Fibroblast of skin of abdomen (primary cell): ENCODE results near the gene COPZ2.

Experiments used
- DNase-seq: peaks from one replicate; pipeline ENCODE4 v3.0.0-alpha.2; 2013

The COPZ2 gene

DNA sequence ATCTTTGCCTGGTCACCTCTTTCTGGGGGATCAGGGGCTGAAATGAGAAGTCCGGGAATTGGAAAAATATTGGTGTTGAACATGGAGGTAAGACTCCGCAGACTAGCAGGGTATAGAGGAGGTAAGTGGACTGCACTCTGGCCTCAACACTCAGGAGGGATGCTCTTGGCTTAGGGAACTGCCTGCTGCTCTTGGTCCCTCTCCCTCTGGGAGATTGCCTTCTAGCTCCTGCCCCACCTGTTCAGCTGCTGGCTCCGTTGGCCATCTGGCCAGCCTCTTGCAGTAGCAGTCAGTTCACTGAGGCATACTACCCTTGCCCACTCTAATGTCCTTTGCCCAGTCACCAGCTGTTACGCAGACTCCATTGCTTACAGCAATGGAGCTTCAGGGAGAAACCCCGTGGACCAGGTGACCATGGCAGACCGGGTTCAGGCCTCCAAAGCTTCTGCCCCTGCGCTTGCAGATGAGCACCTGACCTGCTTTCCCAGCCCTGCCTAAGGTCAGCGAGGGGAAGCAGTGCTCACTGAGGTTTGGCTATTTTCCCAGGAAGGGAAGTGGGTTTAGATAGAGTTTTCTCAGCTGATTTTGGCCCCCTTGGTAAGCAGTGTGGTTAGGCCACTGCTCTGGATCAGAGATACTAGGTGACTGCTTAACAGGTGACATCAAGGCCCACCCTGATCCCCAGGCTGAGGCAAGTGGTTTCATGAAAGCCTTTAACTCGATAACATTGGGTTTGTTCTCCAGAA is 54.8 kb downstream of the COPZ2 start:
- DNase-seq, result no peak

DNA sequence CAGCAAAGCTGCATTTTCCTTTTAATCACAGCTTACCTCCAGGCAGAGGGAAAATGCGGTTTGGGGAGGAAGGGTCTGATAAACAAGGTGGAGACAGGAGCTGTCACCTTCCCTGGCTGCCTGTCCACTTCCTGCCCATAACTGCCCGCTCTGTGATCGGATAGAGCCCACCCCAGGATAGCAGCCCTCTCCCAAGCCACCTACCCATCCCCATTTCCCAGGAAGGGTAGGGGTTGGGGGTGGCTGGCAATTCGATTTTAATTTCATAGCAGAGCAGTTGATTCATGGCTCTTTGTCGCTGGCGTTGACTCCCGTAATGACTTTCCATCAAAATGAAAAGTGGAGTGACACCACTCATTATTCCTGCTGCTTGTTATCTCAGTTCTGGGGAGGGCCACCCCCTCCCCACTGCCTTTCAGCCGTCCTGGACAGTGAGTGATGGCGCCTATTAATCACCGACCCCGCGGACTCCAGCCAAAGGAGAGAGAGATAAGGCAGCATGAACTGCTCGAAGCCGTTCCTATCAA is 55.4 kb downstream of the COPZ2 start:
- no peak for DNase-seq

DNA sequence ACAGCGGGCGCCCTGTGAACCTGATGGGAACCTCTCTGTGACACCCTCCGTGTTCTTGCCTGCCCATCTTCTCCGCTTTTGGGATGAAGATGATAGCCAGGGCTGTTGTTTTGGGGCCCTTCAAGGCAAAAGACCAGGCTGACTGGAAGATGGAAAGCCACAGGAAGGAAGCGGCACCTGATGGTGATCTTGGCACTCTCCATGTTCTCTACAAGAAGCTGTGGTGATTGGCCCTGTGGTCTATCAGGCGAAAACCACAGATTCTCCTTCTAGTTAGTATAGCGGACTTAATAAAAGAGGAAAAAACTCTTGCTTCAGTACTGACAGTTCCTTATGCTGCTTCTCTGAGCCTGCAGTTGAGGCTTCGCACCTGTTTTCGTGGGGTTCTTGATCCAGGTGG is 56.1 kb downstream of the COPZ2 start:
- DNase-seq, result no peak

DNA sequence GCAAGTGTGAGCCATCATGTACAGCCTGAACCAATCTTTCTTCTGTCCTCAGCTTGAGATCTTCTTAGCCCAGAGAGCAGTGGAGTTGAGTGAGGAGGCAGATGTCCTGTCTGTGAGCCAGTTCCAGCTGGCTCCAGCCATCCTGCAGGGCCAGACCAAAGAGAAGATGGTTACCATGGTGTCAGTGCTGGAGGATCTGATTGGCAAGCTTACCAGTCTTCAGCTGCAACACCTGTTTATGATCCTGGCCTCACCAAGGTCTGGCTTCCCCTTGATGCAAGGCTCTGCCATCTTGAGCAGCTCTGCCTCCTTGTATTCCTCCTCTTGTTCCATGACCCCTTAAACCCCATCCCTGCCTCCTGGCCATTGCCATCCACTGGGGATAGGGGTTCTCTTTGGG is 57.1 kb downstream of the COPZ2 start:
- no peak for DNase-seq

DNA sequence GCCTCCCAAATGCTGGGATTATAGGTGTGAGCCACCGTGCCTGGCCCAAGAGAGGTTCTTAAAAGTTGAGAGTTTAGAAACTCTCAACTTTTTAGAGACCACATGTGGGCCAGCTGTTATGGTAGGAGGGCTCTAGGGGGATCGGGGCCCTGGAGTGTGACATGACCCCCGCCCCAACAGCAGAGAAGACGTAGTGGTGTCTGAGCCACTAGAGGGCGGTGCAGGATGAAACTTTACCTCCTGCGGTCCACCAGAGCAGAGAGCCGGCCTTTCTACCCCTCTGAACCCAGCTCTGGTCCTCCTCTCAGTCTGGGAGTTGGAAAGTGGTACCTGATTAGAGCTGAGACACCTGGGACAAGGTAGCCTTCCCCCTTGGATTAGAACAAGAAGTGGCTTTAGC is 59.3 kb downstream of the COPZ2 start:
- DNase-seq, result peak; percentile 56
